Neural progenitor cell (in vitro differentiated cells): ENCODE data around the gene EID3. TPM values are rescaled to one million over a fixed set of nuclear protein-coding genes. Genes with fewer than 3 reads are reported as not detected.

ENCODE experiments used
- DNase-seq: peaks from one replicate; pipeline ENCODE4 v3.0.0-alpha.2; 2016; ENCODE audit warnings: low spot score
- H2AFZ ChIP-seq: fragments of 200-600 bp; sonication (generic); replicated peaks from 2 replicates; pipeline ENCODE4 v1.6.1; 2016; ENCODE audit warnings: antibody characterized with exemption
- H3F3A ChIP-seq: fragments of 200-600 bp; sonication (generic); 2 replicates; pipeline ENCODE4 v1.6.1; 2016; ENCODE audit warnings: antibody characterized with exemption, low read depth
- H3K27ac ChIP-seq: fragments of 200-600 bp; sonication (generic); 2 replicates; pipeline ENCODE4 v1.5.1; 2016; ENCODE audit warnings: mild to moderate bottlenecking
- H3K27me3 ChIP-seq: fragments of 200-600 bp; sonication (generic); 2 replicates; pipeline ENCODE4 v1.6.1; 2016; ENCODE audit warnings: mild to moderate bottlenecking, moderate library complexity
- H3K36me3 ChIP-seq: fragments of 200-600 bp; sonication (generic); 2 replicates; pipeline ENCODE4 v1.5.1; 2016
- H3K4me1 ChIP-seq: fragments of 200-600 bp; sonication (generic); 2 replicates; pipeline ENCODE4 v1.6.1; 2016; ENCODE audit warnings: mixed run types
- H3K4me2 ChIP-seq: fragments of 200-600 bp; sonication (generic); 2 replicates; pipeline ENCODE4 v1.6.1; 2016
- H3K4me3 ChIP-seq: fragments of 200-600 bp; sonication (generic); 2 replicates; pipeline ENCODE4 v1.5.1; 2016
- H3K79me2 ChIP-seq: fragments of 200-600 bp; sonication (generic); 2 replicates; pipeline ENCODE4 v1.6.1; 2016; ENCODE audit warnings: low read depth
- H3K9ac ChIP-seq: fragments of 200-600 bp; sonication (generic); 2 replicates; pipeline ENCODE4 v1.6.1; 2016
- H3K9me3 ChIP-seq: fragments of 200-600 bp; sonication (generic); 2 replicates; pipeline ENCODE4 v1.5.1; 2016; ENCODE audit warnings: low read depth
- H4K20me1 ChIP-seq: fragments of 200-600 bp; sonication (generic); 2 replicates; pipeline ENCODE4 v1.6.1; 2016; ENCODE audit warnings: low read depth
- H3K27ac Mint-ChIP-seq: 3 replicates; pipeline ENCODE4 v1.8.0; 2021; ENCODE audit warnings: mixed read lengths
- H3K27me3 Mint-ChIP-seq: 2 replicates; pipeline ENCODE4 v1.8.0; 2022; ENCODE audit warnings: low read depth, mild to moderate bottlenecking, inconsistent platforms, moderate library complexity, mixed read lengths; ENCODE audit not compliant: insufficient read depth
- H3K36me3 Mint-ChIP-seq: 3 replicates; pipeline ENCODE4 v1.8.0; 2021; ENCODE audit warnings: mixed read lengths
- H3K4me1 Mint-ChIP-seq: 3 replicates; pipeline ENCODE4 v1.8.0; 2021; ENCODE audit warnings: mixed read lengths
- H3K4me3 Mint-ChIP-seq: 3 replicates; pipeline ENCODE4 v1.8.0; 2021; ENCODE audit warnings: mild to moderate bottlenecking, moderate library complexity, mixed read lengths
- H3K9me3 Mint-ChIP-seq: 3 replicates; pipeline ENCODE4 v1.8.0; 2020; ENCODE audit warnings: mixed read lengths
- EZH2 ChIP-seq: fragments of 200-600 bp; sonication (generic); IDR thresholded peaks from 2 replicates; pipeline ENCODE4 v1.6.1; 2017; ENCODE audit warnings: antibody characterized with exemption, mild to moderate bottlenecking, moderate library complexity
- EZH2phosphoT487 ChIP-seq: fragments of 200-600 bp; sonication (generic); IDR thresholded peaks from 2 replicates; pipeline ENCODE4 v1.6.1; 2017; ENCODE audit warnings: antibody characterized with exemption
- total RNA-seq: library from RNA; depleted of rRNA; stranded (reverse); fragments of >200 nt; gene quantifications from 2 replicates; pipeline ENCODE4 v1.2.3, GENCODE V29; 2015; ENCODE audit warnings: low replicate concordance
- TF ChIP-seq, protein P1 (sequence below): fragments of 200-600 bp; sonication (generic); IDR thresholded peaks from 2 replicates; pipeline ENCODE4 v1.5.1; 2017; ENCODE audit warnings: antibody characterized with exemption, mild to moderate bottlenecking

EID3 gene
- total RNA-seq, 1 donor from 2014 or later = 8.0 TPM

DNA sequence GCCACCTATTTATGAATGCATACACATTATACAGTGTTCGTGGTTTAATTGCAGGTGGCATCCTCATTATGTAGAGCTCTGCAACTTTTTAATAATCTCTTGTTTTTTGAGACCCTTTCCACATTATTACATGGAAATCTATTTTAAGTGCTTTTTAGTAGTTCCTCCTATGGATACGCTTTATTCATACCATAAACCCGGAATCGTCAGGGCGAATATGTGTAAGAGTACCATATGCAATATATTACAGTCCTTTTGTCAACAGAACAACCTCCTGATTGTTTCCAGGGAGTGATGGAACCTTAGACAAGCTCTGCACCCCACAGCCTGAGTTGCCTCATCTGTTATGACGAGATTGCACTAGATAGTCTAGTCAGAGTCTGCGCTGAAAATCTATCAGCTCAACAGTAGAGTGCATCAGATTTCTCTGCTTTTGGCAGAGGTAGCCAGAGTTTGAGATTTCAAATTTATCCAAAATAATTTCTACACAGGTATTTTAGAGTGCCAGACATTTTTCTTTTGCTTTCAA is 33.6 kb downstream of the EID3 start:
- H3K27me3 ChIP-seq = no peaks in the 10 kb centered on the region
- TF ChIP-seq, protein P1, sequence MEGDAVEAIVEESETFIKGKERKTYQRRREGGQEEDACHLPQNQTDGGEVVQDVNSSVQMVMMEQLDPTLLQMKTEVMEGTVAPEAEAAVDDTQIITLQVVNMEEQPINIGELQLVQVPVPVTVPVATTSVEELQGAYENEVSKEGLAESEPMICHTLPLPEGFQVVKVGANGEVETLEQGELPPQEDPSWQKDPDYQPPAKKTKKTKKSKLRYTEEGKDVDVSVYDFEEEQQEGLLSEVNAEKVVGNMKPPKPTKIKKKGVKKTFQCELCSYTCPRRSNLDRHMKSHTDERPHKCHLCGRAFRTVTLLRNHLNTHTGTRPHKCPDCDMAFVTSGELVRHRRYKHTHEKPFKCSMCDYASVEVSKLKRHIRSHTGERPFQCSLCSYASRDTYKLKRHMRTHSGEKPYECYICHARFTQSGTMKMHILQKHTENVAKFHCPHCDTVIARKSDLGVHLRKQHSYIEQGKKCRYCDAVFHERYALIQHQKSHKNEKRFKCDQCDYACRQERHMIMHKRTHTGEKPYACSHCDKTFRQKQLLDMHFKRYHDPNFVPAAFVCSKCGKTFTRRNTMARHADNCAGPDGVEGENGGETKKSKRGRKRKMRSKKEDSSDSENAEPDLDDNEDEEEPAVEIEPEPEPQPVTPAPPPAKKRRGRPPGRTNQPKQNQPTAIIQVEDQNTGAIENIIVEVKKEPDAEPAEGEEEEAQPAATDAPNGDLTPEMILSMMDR = no peak
- TF ChIP-seq EZH2 (no peak), EZH2phosphoT487 (no peak)
- H4K20me1 ChIP-seq = no peaks in the 10 kb centered on the region
- no peak overlapping the region for H3K4me2 ChIP-seq
- Mint-ChIP-seq H3K4me1 (peaks cover 22% of the 10 kb centered on the region), H3K9me3 (no peaks in the 10 kb centered on the region), H3K36me3 (peaks cover 16% of the 10 kb centered on the region), H3K27me3 (no peaks in the 10 kb centered on the region), H3K27ac (no peak overlapping the region), H3K4me3 (no peak overlapping the region)
- no peak overlapping the region for H2AFZ ChIP-seq
- no peaks in the 10 kb centered on the region for H3F3A ChIP-seq
- no peak overlapping the region for H3K9ac ChIP-seq
- no peak for DNase-seq
- no peak overlapping the region for H3K4me3 ChIP-seq
- H3K4me1 ChIP-seq = no peaks in the 10 kb centered on the region
- no peak overlapping the region for H3K27ac ChIP-seq
- H3K9me3 ChIP-seq = no peaks in the 10 kb centered on the region
- H3K36me3 ChIP-seq = peaks cover 2% of the 10 kb centered on the region
- H3K79me2 ChIP-seq = no peaks in the 10 kb centered on the region

DNA sequence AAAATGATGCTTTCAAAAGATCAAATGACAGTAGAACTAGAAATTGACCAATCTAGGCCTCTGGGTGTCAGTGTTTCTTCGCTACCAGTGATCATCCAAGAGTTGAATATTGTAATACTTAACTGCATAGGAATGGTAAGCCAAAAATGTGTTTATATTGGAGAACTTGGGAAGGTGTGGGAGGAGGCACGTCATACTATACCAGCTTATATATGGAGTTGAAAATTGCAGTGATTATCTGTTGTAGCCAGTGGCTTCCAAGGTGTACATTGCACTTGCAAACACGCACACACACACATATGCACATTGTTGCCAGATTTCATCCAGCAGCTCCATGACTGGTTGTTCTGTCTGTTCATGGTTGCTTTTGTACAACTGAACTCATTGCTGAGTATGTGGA is 36.1 kb downstream of the EID3 start:
- Histone ChIP-seq H4K20me1 (no peaks in the 10 kb centered on the region), H3K27me3 (no peaks in the 10 kb centered on the region), H3K79me2 (peaks cover 5% of the 10 kb centered on the region), H3K4me2 (no peak overlapping the region), H3F3A (no peaks in the 10 kb centered on the region), H3K27ac (no peak overlapping the region), H3K9me3 (no peaks in the 10 kb centered on the region), H3K4me1 (no peaks in the 10 kb centered on the region), H3K4me3 (no peak overlapping the region), H2AFZ (no peak overlapping the region), H3K9ac (no peak overlapping the region), H3K36me3 (no peaks in the 10 kb centered on the region)
- Mint-ChIP-seq H3K9me3 (no peaks in the 10 kb centered on the region), H3K4me1 (peaks cover 29% of the 10 kb centered on the region), H3K27ac (no peak overlapping the region), H3K27me3 (no peaks in the 10 kb centered on the region), H3K36me3 (peaks cover 23% of the 10 kb centered on the region), H3K4me3 (no peak overlapping the region)
- DNase-seq = no peak
- TF ChIP-seq, protein P1 = no peak
- TF ChIP-seq EZH2phosphoT487 (no peak), EZH2 (no peak)

DNA sequence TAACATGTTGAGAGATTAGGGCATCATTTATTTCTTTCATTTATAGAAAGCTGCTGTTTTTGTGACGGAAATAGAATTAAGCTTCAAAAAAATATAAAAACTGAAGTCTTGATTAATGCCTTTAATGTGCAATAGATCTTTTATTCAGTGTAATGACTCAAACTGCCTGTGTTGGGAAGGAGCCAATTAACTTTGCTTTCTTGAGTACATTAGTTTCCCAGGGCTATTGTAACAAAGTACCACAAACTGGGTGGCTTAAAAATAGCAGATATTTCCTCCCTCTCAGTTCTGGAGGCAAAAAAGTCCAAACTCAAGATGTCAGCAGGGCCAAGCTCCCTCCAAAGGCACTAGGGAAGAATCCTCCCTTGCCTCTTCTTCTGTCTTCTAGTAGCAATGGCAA is 36.6 kb downstream of the EID3 start:
- no peaks in the 10 kb centered on the region for H3K27me3 Mint-ChIP-seq
- peaks cover 29% of the 10 kb centered on the region for H3K4me1 Mint-ChIP-seq
- H3K27ac Mint-ChIP-seq = no peak overlapping the region

More for the DNA sequence above, 36.6 kb downstream of the EID3 start:
- DNase-seq = no peak
- Histone ChIP-seq H2AFZ (no peak overlapping the region), H3K9ac (no peak overlapping the region), H3K4me2 (no peak overlapping the region), H3K4me1 (no peaks in the 10 kb centered on the region), H4K20me1 (no peaks in the 10 kb centered on the region), H3K4me3 (no peak overlapping the region), H3K79me2 (peaks cover 5% of the 10 kb centered on the region), H3K36me3 (no peaks in the 10 kb centered on the region), H3K9me3 (no peaks in the 10 kb centered on the region), H3F3A (no peaks in the 10 kb centered on the region), H3K27me3 (no peaks in the 10 kb centered on the region), H3K27ac (no peak overlapping the region)
- TF ChIP-seq, protein P1 = no peak
- TF ChIP-seq EZH2phosphoT487 (no peak), EZH2 (no peak)
- Mint-ChIP-seq H3K36me3 (peaks cover 20% of the 10 kb centered on the region), H3K9me3 (no peaks in the 10 kb centered on the region), H3K4me3 (no peak overlapping the region)
